ENCODE data around the gene IGF2BP3.

IGF2BP3 gene

DNA sequence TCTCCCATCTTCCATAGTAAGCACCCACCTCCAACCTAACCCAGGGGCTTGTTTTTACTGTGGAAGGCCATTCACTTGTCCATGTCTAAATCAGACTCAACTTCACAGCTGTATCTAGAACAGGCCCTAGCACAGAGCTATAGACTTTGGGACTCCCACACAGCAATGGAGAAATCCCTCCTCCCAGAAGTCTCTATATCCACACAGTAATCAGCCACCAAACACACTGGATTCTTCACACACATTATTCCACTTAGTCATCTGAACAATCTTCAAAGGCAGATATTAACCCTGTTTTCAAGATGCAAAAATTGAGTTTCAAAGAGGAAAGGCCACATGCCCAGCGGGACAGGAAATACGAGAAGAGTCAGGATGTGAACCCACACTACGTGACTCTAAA, 89.3 kb downstream of the IGF2BP3 start:
- Histone ChIP-seq H3K27me3 (ENCODE audit: control insufficient read depth in 1 of 2, insufficient read depth in 1 of 2, low read length in 2 of 2) (no peaks in the 10 kb centered on the region), H3K4ac (ENCODE audit: low read depth in 1 of 2, low read length in 2 of 2) (no peak overlapping the region), H3K23ac (ENCODE audit: low read length in 2 of 2) (no peak overlapping the region), H3K9me3 (ENCODE audit: control insufficient read depth, low read length) (no peaks in the 10 kb centered on the region), H4K91ac (ENCODE audit: low read length) (no peak overlapping the region), H2BK12ac (ENCODE audit: low read length in 2 of 2) (no peak overlapping the region), H3K4me1 (ENCODE audit: control insufficient read depth, insufficient read depth, low read depth, low read length) (peaks cover 16% of the 10 kb centered on the region), H3K79me1 (replicated peaks; ENCODE audit: low read length, poor library complexity, severe bottlenecking) (peaks cover 12% of the 10 kb centered on the region), H3K36me3 (ENCODE audit: control insufficient read depth in 1 of 2, insufficient read depth in 2 of 2, low read depth in 1 of 2, low read length in 2 of 2) (no peaks in the 10 kb centered on the region), H2AFZ (ENCODE audit: low read depth, low read length) (no peak overlapping the region), H3K14ac (ENCODE audit: low read length in 2 of 2) (no peak overlapping the region), H2BK15ac (ENCODE audit: low read depth, poor library complexity, severe bottlenecking) (no peak overlapping the region), H3K9ac (ENCODE audit: low read length) (no peak overlapping the region), H2AK5ac (ENCODE audit: low read length, severe bottlenecking) (no peak overlapping the region), H2BK5ac (ENCODE audit: low read depth, low read length, poor library complexity, severe bottlenecking) (peak overlapping the region; percentile 70), H3K4me2 (ENCODE audit: low read length, poor library complexity, severe bottlenecking) (no peak overlapping the region), H3K4me3 (ENCODE audit: insufficient read depth in 1 of 2, low read depth in 1 of 2, low read length in 2 of 2) (no peak overlapping the region), H2BK120ac (ENCODE audit: low read depth, low read length) (no peak overlapping the region), H3K18ac (ENCODE audit: low read depth in 1 of 2, low read length in 2 of 2) (no peak overlapping the region), H4K8ac (ENCODE audit: low read length) (no peak overlapping the region), H3K27ac (ENCODE audit: low read length, poor library complexity, severe bottlenecking) (peak overlapping the region; percentile 64)
- no peak for DNase-seq
- WGBS = 77% methylated on average over 2 of the region's 3 CpGs

DNA sequence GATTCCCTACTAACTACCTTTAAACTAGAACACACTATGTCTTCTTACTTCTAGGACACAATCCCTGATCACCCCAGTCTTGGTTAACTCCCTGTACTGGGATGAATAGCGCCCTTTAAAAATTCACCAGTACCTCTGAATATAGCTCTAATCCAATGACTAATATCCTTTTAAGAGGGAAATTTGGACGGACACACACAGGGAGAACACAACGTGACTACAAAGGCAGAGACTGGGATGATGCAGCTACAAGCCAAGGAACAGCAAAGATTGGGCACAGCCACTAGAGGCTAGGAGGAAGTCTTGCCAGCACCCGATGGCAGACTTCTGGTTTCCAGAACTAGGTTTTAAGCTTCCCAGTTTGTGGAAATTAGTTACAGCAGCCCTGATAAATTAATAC, 89.7 kb downstream of the IGF2BP3 start:
- Histone ChIP-seq H3K14ac (ENCODE audit: low read length in 2 of 2) (no peak overlapping the region), H2AFZ (ENCODE audit: low read depth, low read length) (no peak overlapping the region), H3K36me3 (ENCODE audit: control insufficient read depth in 1 of 2, insufficient read depth in 2 of 2, low read depth in 1 of 2, low read length in 2 of 2) (no peaks in the 10 kb centered on the region), H3K4me3 (ENCODE audit: insufficient read depth in 1 of 2, low read depth in 1 of 2, low read length in 2 of 2) (no peak overlapping the region), H3K9me3 (ENCODE audit: control insufficient read depth, low read length) (no peaks in the 10 kb centered on the region), H3K18ac (ENCODE audit: low read depth in 1 of 2, low read length in 2 of 2) (no peak overlapping the region), H3K4ac (ENCODE audit: low read depth in 1 of 2, low read length in 2 of 2) (no peak overlapping the region), H3K4me2 (ENCODE audit: low read length, poor library complexity, severe bottlenecking) (no peak overlapping the region), H4K8ac (ENCODE audit: low read length) (no peak overlapping the region), H3K4me1 (ENCODE audit: control insufficient read depth, insufficient read depth, low read depth, low read length) (peaks cover 16% of the 10 kb centered on the region), H2BK15ac (ENCODE audit: low read depth, poor library complexity, severe bottlenecking) (no peak overlapping the region), H3K23ac (ENCODE audit: low read length in 2 of 2) (no peak overlapping the region), H4K91ac (ENCODE audit: low read length) (no peak overlapping the region), H3K79me1 (replicated peaks; ENCODE audit: low read length, poor library complexity, severe bottlenecking) (peaks cover 13% of the 10 kb centered on the region), H3K9ac (ENCODE audit: low read length) (no peak overlapping the region), H3K27me3 (ENCODE audit: control insufficient read depth in 1 of 2, insufficient read depth in 1 of 2, low read length in 2 of 2) (no peaks in the 10 kb centered on the region), H2BK120ac (ENCODE audit: low read depth, low read length) (no peak overlapping the region), H3K27ac (ENCODE audit: low read length, poor library complexity, severe bottlenecking) (peak overlapping the region; percentile 50), H2BK12ac (ENCODE audit: low read length in 2 of 2) (no peak overlapping the region), H2AK5ac (ENCODE audit: low read length, severe bottlenecking) (no peak overlapping the region), H2BK5ac (ENCODE audit: low read depth, low read length, poor library complexity, severe bottlenecking) (no peak overlapping the region)
- no peak for DNase-seq
- 77% methylated on average over 4 of the region's 4 CpGs for WGBS

DNA sequence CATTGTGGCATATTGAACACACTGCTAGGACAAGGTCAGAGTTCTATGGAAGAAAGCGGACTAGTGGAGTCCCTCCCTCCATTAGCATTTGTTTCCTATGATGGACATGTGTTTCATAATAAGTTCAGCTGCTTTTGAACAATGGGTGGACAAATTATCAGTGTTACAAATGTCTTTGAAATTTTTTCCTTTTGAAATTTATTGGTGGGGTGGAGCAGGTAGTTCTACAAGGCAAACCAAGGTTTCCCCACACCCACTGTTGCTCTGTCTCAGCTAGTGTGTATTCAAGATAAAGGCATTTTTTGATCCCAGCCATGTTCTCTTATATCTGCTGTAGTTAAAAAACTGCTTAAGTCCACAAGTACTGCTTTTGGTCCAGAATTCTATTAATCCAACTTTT, 91.3 kb downstream of the IGF2BP3 start:
- DNase-seq = no peak
- H2AK5ac ChIP-seq (ENCODE audit: low read length, severe bottlenecking) = no peak overlapping the region
- H4K91ac ChIP-seq (ENCODE audit: low read length) = no peak overlapping the region
- no peak overlapping the region for H2BK12ac ChIP-seq (ENCODE audit: low read length in 2 of 2)
- H3K36me3 ChIP-seq (ENCODE audit: control insufficient read depth in 1 of 2, insufficient read depth in 2 of 2, low read depth in 1 of 2, low read length in 2 of 2) = no peaks in the 10 kb centered on the region
- no peaks in the 10 kb centered on the region for H3K27me3 ChIP-seq (ENCODE audit: control insufficient read depth in 1 of 2, insufficient read depth in 1 of 2, low read length in 2 of 2)
- no peak overlapping the region for H4K8ac ChIP-seq (ENCODE audit: low read length)
- H3K18ac ChIP-seq (ENCODE audit: low read depth in 1 of 2, low read length in 2 of 2) = no peak overlapping the region
- no peak overlapping the region for H3K9ac ChIP-seq (ENCODE audit: low read length)
- no peak overlapping the region for H3K4me3 ChIP-seq (ENCODE audit: insufficient read depth in 1 of 2, low read depth in 1 of 2, low read length in 2 of 2)
- no peaks in the 10 kb centered on the region for H3K9me3 ChIP-seq (ENCODE audit: control insufficient read depth, low read length)
- WGBS = no CpG with 5 or more reads among the region's 1 CpG
- H2BK120ac ChIP-seq (ENCODE audit: low read depth, low read length) = no peak overlapping the region
- no peak overlapping the region for H3K23ac ChIP-seq (ENCODE audit: low read length in 2 of 2)
- peak overlapping the region; percentile 29 for H3K27ac ChIP-seq (ENCODE audit: low read length, poor library complexity, severe bottlenecking)
- H2BK15ac ChIP-seq (ENCODE audit: low read depth, poor library complexity, severe bottlenecking) = no peak overlapping the region
- no peak overlapping the region for H3K4ac ChIP-seq (ENCODE audit: low read depth in 1 of 2, low read length in 2 of 2)
- H3K4me1 ChIP-seq (ENCODE audit: control insufficient read depth, insufficient read depth, low read depth, low read length) = peaks cover 20% of the 10 kb centered on the region
- peak overlapping the region; percentile 13 for H3K4me2 ChIP-seq (ENCODE audit: low read length, poor library complexity, severe bottlenecking)
- H3K14ac ChIP-seq (ENCODE audit: low read length in 2 of 2) = no peak overlapping the region
- H2BK5ac ChIP-seq (ENCODE audit: low read depth, low read length, poor library complexity, severe bottlenecking) = no peak overlapping the region
- no peak overlapping the region for H2AFZ ChIP-seq (ENCODE audit: low read depth, low read length)
- peaks cover 18% of the 10 kb centered on the region for H3K79me1 ChIP-seq (replicated peaks; ENCODE audit: low read length, poor library complexity, severe bottlenecking)

DNA sequence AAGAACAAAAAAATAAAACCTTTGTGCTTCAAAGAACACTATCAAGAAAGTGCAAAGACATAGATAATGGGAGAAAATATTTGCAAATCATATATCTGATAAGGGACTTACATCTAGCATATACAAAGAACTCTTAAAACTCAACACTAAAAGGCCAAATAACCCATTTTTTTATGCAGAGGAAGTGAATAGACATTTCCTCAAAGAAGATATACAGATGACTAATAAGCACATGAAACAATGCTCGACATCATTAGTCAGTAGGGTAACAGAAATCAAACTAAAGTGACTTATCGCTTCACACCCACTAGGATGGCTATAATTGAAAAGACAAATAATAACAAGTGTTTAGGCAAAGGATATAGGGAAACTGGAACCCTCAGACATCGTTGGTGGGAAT, 93.2 kb downstream of the IGF2BP3 start:
- Histone ChIP-seq H2BK120ac (ENCODE audit: low read depth, low read length) (no peak overlapping the region), H3K18ac (ENCODE audit: low read depth in 1 of 2, low read length in 2 of 2) (no peak overlapping the region), H3K27ac (ENCODE audit: low read length, poor library complexity, severe bottlenecking) (peak overlapping the region; percentile 14), H3K27me3 (ENCODE audit: control insufficient read depth in 1 of 2, insufficient read depth in 1 of 2, low read length in 2 of 2) (no peaks in the 10 kb centered on the region), H3K79me1 (replicated peaks; ENCODE audit: low read length, poor library complexity, severe bottlenecking) (peaks cover 21% of the 10 kb centered on the region), H2AK5ac (ENCODE audit: low read length, severe bottlenecking) (no peak overlapping the region), H3K23ac (ENCODE audit: low read length in 2 of 2) (no peak overlapping the region), H3K4me1 (ENCODE audit: control insufficient read depth, insufficient read depth, low read depth, low read length) (peaks cover 21% of the 10 kb centered on the region), H2BK12ac (ENCODE audit: low read length in 2 of 2) (no peak overlapping the region), H2BK15ac (ENCODE audit: low read depth, poor library complexity, severe bottlenecking) (no peak overlapping the region), H2BK5ac (ENCODE audit: low read depth, low read length, poor library complexity, severe bottlenecking) (no peak overlapping the region), H4K91ac (ENCODE audit: low read length) (no peak overlapping the region), H3K4me2 (ENCODE audit: low read length, poor library complexity, severe bottlenecking) (no peak overlapping the region), H3K14ac (ENCODE audit: low read length in 2 of 2) (no peak overlapping the region), H3K4ac (ENCODE audit: low read depth in 1 of 2, low read length in 2 of 2) (no peak overlapping the region), H3K4me3 (ENCODE audit: insufficient read depth in 1 of 2, low read depth in 1 of 2, low read length in 2 of 2) (no peak overlapping the region), H3K9me3 (ENCODE audit: control insufficient read depth, low read length) (no peaks in the 10 kb centered on the region), H4K8ac (ENCODE audit: low read length) (no peak overlapping the region), H2AFZ (ENCODE audit: low read depth, low read length) (no peak overlapping the region), H3K36me3 (ENCODE audit: control insufficient read depth in 1 of 2, insufficient read depth in 2 of 2, low read depth in 1 of 2, low read length in 2 of 2) (no peaks in the 10 kb centered on the region), H3K9ac (ENCODE audit: low read length) (no peak overlapping the region)
- DNase-seq = peak; percentile 76
- WGBS = 50% methylated on average over 1 of the region's 3 CpGs

Measured in mesenchymal stem cell (in vitro differentiated cells and primary cell).